Fibroblast of lung (primary cell): ENCODE data around the gene SRCAP.

ENCODE experiments used
- CTCF ChIP-seq, 2 donors: IDR thresholded peaks in 1 of 2; conservative IDR thresholded peaks in 1 of 2; 1 replicate in 1 of 2; 2 replicates in 1 of 2; pipeline ENCODE4 v1.5.1; 2011 to 2012; ENCODE audit warnings: low read length in 2 of 2, control low read depth in 1 of 2, inconsistent platforms in 1 of 2, low read depth in 1 of 2, mild to moderate bottlenecking in 1 of 2
- EZH2 ChIP-seq: IDR thresholded peaks from 2 replicates; pipeline ENCODE4 v1.5.1; 2012; ENCODE audit warnings: low read length, control low read depth, mild to moderate bottlenecking; ENCODE audit errors: missing control alignments

GRCh38 chr16:30710971-30711370, 12.0 kb downstream of the SRCAP start:
- TF ChIP-seq CTCF (conservative IDR thresholded peaks at IDR 0.05 in 1 of 2, IDR thresholded peaks at IDR 0.05 in 1 of 2; ENCODE audit: low read depth in 1 of 2, low read length in 2 of 2): no peak
- no peak for TF ChIP-seq EZH2
